GM21717 (cell line): ENCODE measurements around the gene PLEKHJ1.
"Not testable (repeated sequence)": the region's sequence is repeated elsewhere in the genome, so short reads cannot be mapped to it uniquely, and the experiment has no call there.

Experiments
- ATAC-seq: cut with Tn5 transposase; IDR thresholded peaks from one replicate; pipeline ENCODE4 v1.9.1; 2021; ENCODE audit warnings: mild to moderate bottlenecking, moderate library complexity; ENCODE audit not compliant: unreplicated experiment

Gene PLEKHJ1

GRCh38 chr19:2201473-2202148 lies 34.5 kb downstream of the PLEKHJ1 start:
- ATAC-seq = no peak

GRCh38 chr19:2200624-2201294 lies 35.4 kb downstream of the PLEKHJ1 start:
- ATAC-seq = not testable (repeated sequence)

- ATAC-seq = no peak
Measured at GRCh38 chr19:2199861-2200623, 36.1 kb downstream of the PLEKHJ1 start.

GRCh38 chr19:2199215-2199614 lies 36.9 kb downstream of the PLEKHJ1 start:
- no peak for ATAC-seq

- no peak for ATAC-seq
Measured at GRCh38 chr19:2198317-2198716, 37.8 kb downstream of the PLEKHJ1 start.

GRCh38 chr19:2197270-2197669 lies 38.9 kb downstream of the PLEKHJ1 start:
- ATAC-seq = no peak

- no peak for ATAC-seq
Measured at GRCh38 chr19:2195914-2196313, 40.2 kb downstream of the PLEKHJ1 start.

GRCh38 chr19:2195361-2195760 lies 40.8 kb downstream of the PLEKHJ1 start:
- no peak for ATAC-seq

GRCh38 chr19:2194513-2195078 lies 41.5 kb downstream of the PLEKHJ1 start:
- ATAC-seq = no peak

- no peak for ATAC-seq
Measured at GRCh38 chr19:2193807-2194206, 42.3 kb downstream of the PLEKHJ1 start.

- no peak for ATAC-seq
Measured at GRCh38 chr19:2192862-2193261, 43.3 kb downstream of the PLEKHJ1 start.

- ATAC-seq = no peak
Measured at GRCh38 chr19:2191456-2192310, 44.4 kb downstream of the PLEKHJ1 start.

- no peak for ATAC-seq
Measured at GRCh38 chr19:2190848-2191455, 45.2 kb downstream of the PLEKHJ1 start.

GRCh38 chr19:2189880-2190279 lies 46.2 kb downstream of the PLEKHJ1 start:
- ATAC-seq = no peak

GRCh38 chr19:2188708-2189385 lies 47.3 kb downstream of the PLEKHJ1 start:
- ATAC-seq = no peak

GRCh38 chr19:2187159-2187558 lies 49.0 kb downstream of the PLEKHJ1 start:
- ATAC-seq = no peak

- ATAC-seq = no peak
Measured at GRCh38 chr19:2186071-2186846, 49.9 kb downstream of the PLEKHJ1 start.

- no peak for ATAC-seq
Measured at GRCh38 chr19:2185734-2186070, 50.4 kb downstream of the PLEKHJ1 start.

GRCh38 chr19:2184422-2184975 lies 51.6 kb downstream of the PLEKHJ1 start:
- ATAC-seq = no peak
